ENCODE results near the gene EFCAB8.

DNA sequence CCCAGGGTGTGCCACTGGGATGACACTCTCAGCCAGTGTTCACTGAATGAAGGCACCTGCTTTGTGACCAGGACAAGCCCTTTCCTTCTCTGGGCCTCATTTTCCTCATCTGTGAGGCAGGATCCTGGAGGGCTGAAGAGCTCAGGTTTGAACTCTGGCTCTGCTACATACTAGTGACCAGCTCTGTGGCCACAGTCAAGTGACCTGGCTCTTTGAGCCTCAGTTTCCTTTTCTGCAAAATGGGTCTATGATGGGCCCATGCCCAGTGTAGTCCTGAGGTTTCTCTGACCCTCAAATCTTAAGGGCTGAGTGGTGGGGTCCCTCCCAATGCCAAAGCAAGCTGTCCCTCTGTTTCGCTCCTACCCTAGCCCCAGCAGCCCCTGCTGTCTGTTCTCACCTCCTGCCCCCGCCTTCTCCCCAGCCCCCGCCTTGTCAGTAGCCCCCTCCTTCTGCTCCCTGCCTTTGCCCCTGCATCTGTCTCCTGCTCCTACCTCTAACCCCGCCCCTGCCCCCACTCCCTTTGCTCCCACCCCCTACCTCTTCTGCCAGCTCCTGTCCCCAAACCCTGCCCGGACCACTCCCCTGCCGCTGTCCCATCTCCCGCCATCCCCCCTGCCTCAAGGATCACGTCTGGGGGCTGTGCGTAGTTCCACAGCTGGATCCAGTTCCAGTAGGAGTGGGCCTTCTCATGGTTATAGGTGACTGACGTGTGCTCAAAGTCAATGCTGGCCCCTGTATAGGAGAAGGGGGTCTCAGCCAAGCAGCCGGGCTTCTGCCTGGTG lies 128.5 kb downstream of the EFCAB8 start:
- TF ChIP-seq EGR1 (IDR thresholded peaks at IDR 0.05) (no peak), RAD21 (IDR thresholded peaks at IDR 0.05; ENCODE audit: low read depth) (no peak), EP300 (IDR thresholded peaks at IDR 0.05; ENCODE audit: borderline replicate concordance) (no peak), TEAD4 (IDR thresholded peaks at IDR 0.05) (no peak), CEBPB (IDR thresholded peaks at IDR 0.05) (no peak), TAF1 (IDR thresholded peaks at IDR 0.05; ENCODE audit: low read depth) (no peak), CREB1 (IDR thresholded peaks at IDR 0.05; ENCODE audit: low read depth) (no peak), NFIC (IDR thresholded peaks at IDR 0.05) (no peak), YY1 (IDR thresholded peaks at IDR 0.05; ENCODE audit: low read depth) (no peak)
- TF ChIP-seq, protein P1, sequence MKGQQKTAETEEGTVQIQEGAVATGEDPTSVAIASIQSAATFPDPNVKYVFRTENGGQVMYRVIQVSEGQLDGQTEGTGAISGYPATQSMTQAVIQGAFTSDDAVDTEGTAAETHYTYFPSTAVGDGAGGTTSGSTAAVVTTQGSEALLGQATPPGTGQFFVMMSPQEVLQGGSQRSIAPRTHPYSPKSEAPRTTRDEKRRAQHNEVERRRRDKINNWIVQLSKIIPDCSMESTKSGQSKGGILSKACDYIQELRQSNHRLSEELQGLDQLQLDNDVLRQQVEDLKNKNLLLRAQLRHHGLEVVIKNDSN (IDR thresholded peaks at IDR 0.05), result no peak
- TF ChIP-seq, protein P2, sequence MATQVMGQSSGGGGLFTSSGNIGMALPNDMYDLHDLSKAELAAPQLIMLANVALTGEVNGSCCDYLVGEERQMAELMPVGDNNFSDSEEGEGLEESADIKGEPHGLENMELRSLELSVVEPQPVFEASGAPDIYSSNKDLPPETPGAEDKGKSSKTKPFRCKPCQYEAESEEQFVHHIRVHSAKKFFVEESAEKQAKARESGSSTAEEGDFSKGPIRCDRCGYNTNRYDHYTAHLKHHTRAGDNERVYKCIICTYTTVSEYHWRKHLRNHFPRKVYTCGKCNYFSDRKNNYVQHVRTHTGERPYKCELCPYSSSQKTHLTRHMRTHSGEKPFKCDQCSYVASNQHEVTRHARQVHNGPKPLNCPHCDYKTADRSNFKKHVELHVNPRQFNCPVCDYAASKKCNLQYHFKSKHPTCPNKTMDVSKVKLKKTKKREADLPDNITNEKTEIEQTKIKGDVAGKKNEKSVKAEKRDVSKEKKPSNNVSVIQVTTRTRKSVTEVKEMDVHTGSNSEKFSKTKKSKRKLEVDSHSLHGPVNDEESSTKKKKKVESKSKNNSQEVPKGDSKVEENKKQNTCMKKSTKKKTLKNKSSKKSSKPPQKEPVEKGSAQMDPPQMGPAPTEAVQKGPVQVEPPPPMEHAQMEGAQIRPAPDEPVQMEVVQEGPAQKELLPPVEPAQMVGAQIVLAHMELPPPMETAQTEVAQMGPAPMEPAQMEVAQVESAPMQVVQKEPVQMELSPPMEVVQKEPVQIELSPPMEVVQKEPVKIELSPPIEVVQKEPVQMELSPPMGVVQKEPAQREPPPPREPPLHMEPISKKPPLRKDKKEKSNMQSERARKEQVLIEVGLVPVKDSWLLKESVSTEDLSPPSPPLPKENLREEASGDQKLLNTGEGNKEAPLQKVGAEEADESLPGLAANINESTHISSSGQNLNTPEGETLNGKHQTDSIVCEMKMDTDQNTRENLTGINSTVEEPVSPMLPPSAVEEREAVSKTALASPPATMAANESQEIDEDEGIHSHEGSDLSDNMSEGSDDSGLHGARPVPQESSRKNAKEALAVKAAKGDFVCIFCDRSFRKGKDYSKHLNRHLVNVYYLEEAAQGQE (IDR thresholded peaks at IDR 0.05; ENCODE audit: low read depth), result no peak

Measured in Ishikawa (cell line).